A549 (cell line): ENCODE results near the gene PLXNB2. TPM values are rescaled to one million over a fixed set of nuclear protein-coding genes. Genes with fewer than 3 reads are reported as not detected.

Source experiments
- ATAC-seq, 2 experiments: fragments of 200-7000 bp in 1 of 2; fragments of >200 bp in 1 of 2; cut with Nextera tagmentation in 1 of 2; cut with Tn5 transposase in 1 of 2; 3 replicates each; pipeline versions ENCODE4 v1.8.0 to v1.9.1; 2018 to 2020; ENCODE audit warnings: mild to moderate bottlenecking in 1 of 2, moderate library complexity in 1 of 2
- CTCF ChIA-PET: fragments of 300-600 bp; sonication (Branson Sonifier 250); formaldehyde crosslinking; extraction: SDS; loops from one replicate; lab custom pipeline; 2021; ENCODE audit warnings: antibody characterized with exemption, inconsistent platforms; lab: Yijun Ruan, JAX
- POLR2A ChIA-PET: fragments of 350-600 bp; formaldehyde crosslinking; extraction: SDS; loops from one replicate; lab custom pipeline; 2021; ENCODE audit warnings: antibody characterized with exemption, inconsistent platforms; lab: Yijun Ruan, JAX
- DNase-seq, 2 experiments: peaks; one replicate each; pipeline versions ENCODE4 v3.0.0 to v3.0.0-alpha.2; 2011 to 2016; ENCODE audit warnings: low read depth in 1 of 2, low spot score in 1 of 2
- FAIRE-seq: peaks from 2 replicates; lab custom pipeline; 2011; peaks lifted over from hg19 to GRCh38; lab: Jason Lieb, UNC
- H3K27ac ChIP-seq, 2 experiments: fragments of >200 bp; sonication (Bioruptor Twin); formaldehyde crosslinking; 3 replicates each; pipeline ENCODE4 v1.5.1; 2016 to 2017
- H3K4me1 ChIP-seq: fragments of >200 bp; sonication (Bioruptor Twin); formaldehyde crosslinking; 3 replicates; pipeline ENCODE4 v1.6.1; 2016
- H3K4me2 ChIP-seq: fragments of >200 bp; sonication (Bioruptor Twin); formaldehyde crosslinking; 3 replicates; pipeline ENCODE4 v1.6.1; 2016
- H3K4me3 ChIP-seq: fragments of >200 bp; sonication (Bioruptor Twin); formaldehyde crosslinking; 3 replicates; pipeline ENCODE4 v1.5.1; 2016
- H3K9me3 ChIP-seq: fragments of >200 bp; sonication (Bioruptor Twin); formaldehyde crosslinking; 3 replicates; pipeline ENCODE4 v1.6.1; 2016
- BHLHE40 ChIP-seq: IDR thresholded peaks from 2 replicates; pipeline ENCODE4 v1.6.1; 2012; ENCODE audit warnings: low read depth, low read length, inconsistent platforms
- CBX2 ChIP-seq: fragments of 200-600 bp; sonication (generic); IDR thresholded peaks from 2 replicates; pipeline ENCODE4 v1.6.1; 2016; ENCODE audit warnings: low read depth, mild to moderate bottlenecking, borderline replicate concordance
- CHD2 ChIP-seq: fragments of 150-350 bp; IDR thresholded peaks from 2 replicates; pipeline ENCODE4 v1.6.1; 2014; ENCODE audit warnings: low read length; ENCODE audit not compliant: partially characterized antibody
- CHD4 ChIP-seq: fragments of 200-600 bp; sonication (generic); IDR thresholded peaks from 2 replicates; pipeline ENCODE4 v1.6.1; 2016; ENCODE audit warnings: antibody characterized with exemption, mild to moderate bottlenecking, borderline replicate concordance
- CTCF ChIP-seq: fragments of >200 bp; sonication (Bioruptor Twin); formaldehyde crosslinking; IDR thresholded peaks from 3 replicates; pipeline ENCODE4 v1.5.1; 2016
- EHF ChIP-seq: fragments of 250-450 bp; sonication (Bioruptor Pico); IDR thresholded peaks from 2 replicates; pipeline ENCODE4 v1.5.0; 2020; ENCODE audit warnings: mild to moderate bottlenecking
- FOSL2 ChIP-seq, 2 experiments: fragments of 450-650 bp in 1 of 2; fragments of >200 bp in 1 of 2; sonication (Bioruptor Twin) in 1 of 2; formaldehyde crosslinking; IDR thresholded peaks; 2 replicates each; pipeline versions ENCODE4 v1.5.0 to v1.6.1; 2016 to 2020; ENCODE audit warnings: mild to moderate bottlenecking in 1 of 2, moderate library complexity in 1 of 2
- HDAC2 ChIP-seq: fragments of 200-600 bp; sonication (generic); IDR thresholded peaks from 2 replicates; pipeline ENCODE4 v1.6.1; 2016
- HEYL ChIP-seq: fragments of 250-450 bp; sonication (Bioruptor Pico); IDR thresholded peaks from 2 replicates; pipeline ENCODE4 v1.8.0; 2021; ENCODE audit warnings: mild to moderate bottlenecking, moderate library complexity
- HOXB5 ChIP-seq: fragments of 250-450 bp; sonication (Bioruptor Pico); IDR thresholded peaks from 2 replicates; pipeline ENCODE4 v1.5.0; 2020; ENCODE audit warnings: mild to moderate bottlenecking, moderate library complexity
- KDM5A ChIP-seq: fragments of 200-600 bp; sonication (generic); IDR thresholded peaks from 2 replicates; pipeline ENCODE4 v1.6.1; 2016; ENCODE audit warnings: antibody characterized with exemption, mild to moderate bottlenecking
- MAFK ChIP-seq: fragments of 450-650 bp; IDR thresholded peaks from 2 replicates; pipeline ENCODE4 v1.6.1; 2014; ENCODE audit not compliant: partially characterized antibody
- MAX ChIP-seq: IDR thresholded peaks from 2 replicates; pipeline ENCODE4 v1.6.1; 2012
- SMC3 ChIP-seq: fragments of >200 bp; sonication (Bioruptor Twin); formaldehyde crosslinking; IDR thresholded peaks from 3 replicates; pipeline ENCODE4 v1.6.1; 2018; ENCODE audit warnings: inconsistent platforms
- TP53 ChIP-seq: fragments of 250-450 bp; sonication (Bioruptor Pico); IDR thresholded peaks from 2 replicates; pipeline ENCODE4 v1.5.0; 2021; ENCODE audit warnings: mild to moderate bottlenecking, moderate library complexity
- USF2 ChIP-seq: fragments of 450-650 bp; IDR thresholded peaks from 2 replicates; pipeline ENCODE4 v1.6.1; 2014; ENCODE audit warnings: antibody characterized with exemption
- ZC3H11A ChIP-seq: fragments of 450-650 bp; IDR thresholded peaks from 2 replicates; pipeline ENCODE4 v1.6.1; 2014; ENCODE audit warnings: antibody characterized with exemption, mild to moderate bottlenecking
- ZFP36 ChIP-seq: fragments of 450-650 bp; IDR thresholded peaks from 2 replicates; pipeline ENCODE4 v1.6.1; 2014; ENCODE audit warnings: borderline replicate concordance; ENCODE audit not compliant: partially characterized antibody
- WGBS: methylation state at CpG from one replicate; pipeline ENCODE4 v1.1.6; 2017; ENCODE audit errors: missing lambda C conversion rate; 5-methylcytosine and 5-hydroxymethylcytosine counted together
- polyA plus RNA-seq, 4 experiments: library from polyadenylated mRNA; depleted of rRNA in 3 of 4; stranded (reverse); fragments of >200 nt; fragmentation: RNase III in 1 of 4; extraction: RNeasy Plus Mini Kit Qiagen cat#74134 plus additional on column Dnase treatment in 1 of 4; gene quantifications; 2 replicates in 3 of 4; 3 replicates in 1 of 4; pipeline ENCODE4 v1.2.3, GENCODE V29; 2011 to 2017

PLXNB2 gene
- polyA plus RNA-seq, 2 of the 4 experiments (the other 2 are of a cell fraction), result 24.6 to 64.4 TPM

- no peak for FAIRE-seq
- Histone ChIP-seq H3K4me2 (no peak overlapping the region), H3K9me3 (no peaks in the 10 kb centered on the region), H3K4me3 (no peak overlapping the region), H3K27ac (no peak overlapping the region), H3K4me1 (peaks cover 21% of the 10 kb centered on the region)
- ChIA-PET CTCF (interaction anchor here (1.1 to 2.7 kb wide), 4 partner anchors 11 to 38 kb away, joined by 4 to 8 read pairs (median 8); no protein-coding TSS in a partner anchor), POLR2A (interaction anchor here (0.6 kb wide), 1 partner anchor 20 kb away, joined by 4 read pairs; no protein-coding TSS in a partner anchor)
- 90% methylated on average over 17 of the region's 21 CpGs for WGBS
- DNase-seq, result no peak
- TF ChIP-seq HDAC2 (no peak), SMC3 (no peak)
- ATAC-seq, result no peak
Measured at GRCh38 chr22:50310031-50310722, 2.7 kb upstream of the PLXNB2 start.

GRCh38 chr22:50309601-50309991 is 2.1 kb upstream of the PLXNB2 start:
- Histone ChIP-seq H3K27ac (peak overlapping the region in 1 of 2 experiments; percentile 100; a peak in 3 of 6 replicates), H3K4me2 (no peak overlapping the region)
- POLR2A ChIA-PET, result interaction anchor here (0.6 kb wide), 1 partner anchor 20 kb away, joined by 4 read pairs; no protein-coding TSS in a partner anchor
- no peak for TF ChIP-seq HEYL (CRISPR knock-in tag)
- TF ChIP-seq CTCF, result no peak
- TF ChIP-seq, all 56 proteins: peak for 0
- 100% methylated on average over 5 of the region's 7 CpGs for WGBS
- FAIRE-seq (no peak), ATAC-seq (no peak), DNase-seq (no peak)
- CTCF ChIA-PET, result interaction anchor here (1.1 to 2.7 kb wide), 5 partner anchors 11 to 37 kb away, joined by 3 to 8 read pairs (median 8); no protein-coding TSS in a partner anchor
- H3K4me3 ChIP-seq, result no peak overlapping the region
- H3K4me1 ChIP-seq, result peaks cover 26% of the 10 kb centered on the region
- no peaks in the 10 kb centered on the region for H3K9me3 ChIP-seq

GRCh38 chr22:50308986-50309600 is 1.6 kb upstream of the PLXNB2 start:
- peaks cover 30% of the 10 kb centered on the region for H3K4me1 ChIP-seq
- DNase-seq (no peak), ATAC-seq (no peak), FAIRE-seq (no peak)
- POLR2A ChIA-PET, result no interaction called here
- H3K4me3 ChIP-seq, result no peak overlapping the region
- TF ChIP-seq TP53 (CRISPR knock-in tag), result no peak
- TF ChIP-seq EHF, result no peak
- no peak for TF ChIP-seq HEYL (CRISPR knock-in tag)
- no peak for TF ChIP-seq MAFK
- WGBS, result 80% methylated on average over 3 of the region's 9 CpGs
- H3K9me3 ChIP-seq, result no peaks in the 10 kb centered on the region
- H3K4me2 ChIP-seq, result no peak overlapping the region
- H3K27ac ChIP-seq, result peak overlapping the region; percentile 31 to 100; a peak in 5 of 6 replicates
- CTCF ChIA-PET, result interaction anchor here (1.0 to 2.7 kb wide), 5 partner anchors 12 to 37 kb away, joined by 3 to 8 read pairs (median 4); no protein-coding TSS in a partner anchor

GRCh38 chr22:50308597-50308935 is 1.1 kb upstream of the PLXNB2 start:
- H3K9me3 ChIP-seq, result no peaks in the 10 kb centered on the region
- no peak for FAIRE-seq
- no peak overlapping the region for H3K4me3 ChIP-seq
- POLR2A ChIA-PET, result interaction anchor here (1.6 kb wide), 1 partner anchor 18 kb away, joined by 5 read pairs; the partner anchor contains the start of gene DENND6B
- no peak for TF ChIP-seq MAX
- TF ChIP-seq BHLHE40, result no peak
- no peak for TF ChIP-seq FOSL2 (IDR thresholded peaks at IDR 0.05)
- TF ChIP-seq FOSL2 (CRISPR knock-in tag; IDR thresholded peaks at IDR 0.05), result no peak
- TF ChIP-seq ZC3H11A, result no peak
- TF ChIP-seq USF2, result no peak
- TF ChIP-seq CBX2, result no peak
- TF ChIP-seq HOXB5 (CRISPR knock-in tag), result no peak
- TF ChIP-seq ZFP36, result no peak
- no peak for TF ChIP-seq KDM5A
- no peak for TF ChIP-seq CHD2
- TF ChIP-seq CHD4, result no peak
- H3K4me2 ChIP-seq, result peak overlapping the region; percentile 53; the same call in 2 of the 3 replicates
- CTCF ChIA-PET, result interaction anchor here (1.0 to 2.7 kb wide), 3 partner anchors 12 to 36 kb away, joined by 3 to 8 read pairs (median 4); no protein-coding TSS in a partner anchor
- no CpG with 5 or more reads among the region's 7 CpGs for WGBS
- H3K27ac ChIP-seq, result peak overlapping the region; percentile 66 to 100
- DNase-seq, result peak in 1 of 2 experiments; percentile 50
- ATAC-seq, result peak in 1 of 2 experiments; percentile 8; a peak in 3 of 6 replicates
- peaks cover 33% of the 10 kb centered on the region for H3K4me1 ChIP-seq
